Measurements from ENCODE around the gene CHRD. TPM values are rescaled to one million over a fixed set of nuclear protein-coding genes. Genes with fewer than 3 reads are reported as not detected.
"Not testable (repeated sequence)": the region's sequence is repeated elsewhere in the genome, so short reads cannot be mapped to it uniquely, and the experiment has no call there.

Gene CHRD
- polyA plus RNA-seq (2013, experiment 1 of 2; ENCODE audit: insufficient read length), result 0.59 TPM
- 0.69 TPM for polyA plus RNA-seq (2013, experiment 2 of 2; ENCODE audit: insufficient read length)

- no peak for DNase-seq
Observed at GRCh38 chr3:184379358-184380184, at the start of gene CHRD. Gene CHRD, plus strand, starts transcription at chr3:184380054. Its CDS starts 265 bp downstream, at chr3:184380319.

DNA sequence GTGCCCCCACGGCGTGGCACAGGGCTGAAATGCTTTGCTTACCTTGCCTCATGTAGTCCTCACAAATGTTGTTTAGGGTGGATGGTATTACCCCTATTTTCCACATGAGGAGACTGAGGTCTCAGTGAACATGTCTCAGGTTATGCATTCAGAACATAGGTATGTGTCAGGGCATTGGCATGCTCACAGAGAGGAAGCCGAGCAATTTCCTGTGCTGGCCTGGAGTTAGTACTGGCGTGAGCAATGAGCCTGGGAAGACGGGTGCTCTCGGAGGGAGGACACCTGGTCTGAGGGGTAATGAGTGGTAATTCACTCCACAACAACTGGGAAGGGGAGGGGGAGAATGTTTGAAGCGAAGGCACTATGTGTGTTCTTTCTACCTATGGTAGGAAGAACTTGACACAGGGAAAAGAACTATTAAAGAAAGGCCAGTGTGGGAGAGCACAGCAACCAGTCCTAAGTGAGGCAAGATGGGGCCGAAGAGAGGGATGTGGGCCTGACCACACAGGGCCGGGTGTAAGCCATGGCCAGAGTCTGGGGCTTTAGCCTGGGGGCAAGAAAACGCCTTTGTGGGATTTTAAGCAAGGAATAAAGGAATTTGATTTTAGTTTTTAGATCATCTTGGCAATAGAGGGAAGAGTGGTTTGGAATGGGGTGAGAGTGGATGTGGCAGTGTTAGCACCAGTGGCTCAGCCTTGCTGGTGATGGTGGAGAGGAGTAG is 47.3 kb upstream of the CHRD start:
- DNase-seq, result peak; percentile 90

- no peak for DNase-seq
Observed at GRCh38 chr3:184333190-184333589, 46.7 kb upstream of the CHRD start.

- DNase-seq, result no peak
Observed at GRCh38 chr3:184333700-184334099, 46.2 kb upstream of the CHRD start.

GRCh38 chr3:184334470-184335158 is 45.2 kb upstream of the CHRD start:
- peak; percentile 76 for DNase-seq

DNA sequence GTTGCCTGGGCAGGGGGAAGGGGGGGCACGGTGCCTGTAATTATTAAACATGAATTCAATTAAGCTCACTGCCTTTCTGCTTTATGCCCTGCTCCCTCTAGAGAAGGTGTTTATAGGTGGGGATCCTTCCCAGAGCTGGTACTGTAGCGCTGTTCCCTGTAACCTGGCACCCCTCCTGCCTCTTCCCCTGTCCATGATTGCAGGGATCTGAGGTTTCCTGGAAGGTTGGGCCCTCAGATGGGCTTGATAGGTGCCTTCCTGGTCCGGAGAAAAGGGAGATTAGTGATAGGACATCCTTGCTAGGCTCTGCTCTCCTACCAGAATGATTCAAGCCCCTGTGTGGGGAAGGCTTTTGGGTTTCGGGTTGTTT is 44.6 kb upstream of the CHRD start:
- DNase-seq, result no peak

DNA sequence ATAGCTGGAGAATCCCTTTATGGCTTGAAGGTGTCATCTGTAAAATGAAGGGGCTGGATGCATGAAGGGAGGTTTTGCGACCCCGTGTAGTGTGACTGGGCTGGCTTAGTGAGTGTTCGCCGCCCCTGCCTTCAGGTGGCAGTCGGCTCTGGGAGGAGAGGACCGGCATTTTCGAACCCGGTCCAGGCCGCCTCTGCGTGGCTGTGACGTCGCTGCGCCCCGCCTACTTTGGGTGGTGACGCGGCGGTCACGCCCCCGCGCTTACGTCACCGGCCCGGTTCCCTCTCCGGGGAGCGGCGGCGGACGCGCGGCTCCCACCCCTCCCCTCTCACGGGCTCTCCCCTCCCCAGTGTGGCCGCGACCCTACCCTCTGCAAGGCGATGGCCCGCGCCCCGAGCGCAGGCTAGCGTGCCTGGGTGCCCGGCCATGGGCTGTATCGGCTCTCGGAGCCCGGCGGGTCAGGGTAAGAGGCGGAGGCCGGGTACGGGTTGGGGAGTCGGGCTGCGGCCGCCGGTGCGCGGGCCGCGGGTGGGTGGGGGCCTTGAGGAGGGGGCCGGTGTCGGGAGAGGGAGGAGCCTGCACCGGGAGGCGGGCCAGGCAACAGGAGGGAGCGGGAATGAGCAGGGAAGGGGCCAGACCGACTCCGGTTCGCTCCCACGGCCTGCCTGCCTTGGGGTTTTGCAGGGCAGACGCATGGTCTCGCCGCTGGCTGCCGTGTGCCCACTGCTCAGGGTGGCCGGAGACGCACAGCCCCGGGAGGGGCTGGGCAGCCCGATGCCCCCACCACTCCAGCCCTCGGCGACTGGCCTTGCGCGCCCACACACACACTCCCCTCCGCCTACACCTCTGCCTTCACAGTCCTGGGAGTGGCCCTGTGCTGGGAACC is 44.0 kb upstream of the CHRD start:
- peak; percentile 67 for DNase-seq

GRCh38 chr3:184336547-184337398 is 43.1 kb upstream of the CHRD start:
- peak; percentile 53 for DNase-seq

GRCh38 chr3:184337399-184337714 is 42.5 kb upstream of the CHRD start, which contains the start of gene FAM131A:
Gene FAM131A, plus strand, starts transcription at chr3:184337600. Its CDS starts 31 bp downstream, at chr3:184337631.
- no peak for DNase-seq

- no peak for DNase-seq
Observed at GRCh38 chr3:184337981-184338380, 41.9 kb upstream of the CHRD start.

DNA sequence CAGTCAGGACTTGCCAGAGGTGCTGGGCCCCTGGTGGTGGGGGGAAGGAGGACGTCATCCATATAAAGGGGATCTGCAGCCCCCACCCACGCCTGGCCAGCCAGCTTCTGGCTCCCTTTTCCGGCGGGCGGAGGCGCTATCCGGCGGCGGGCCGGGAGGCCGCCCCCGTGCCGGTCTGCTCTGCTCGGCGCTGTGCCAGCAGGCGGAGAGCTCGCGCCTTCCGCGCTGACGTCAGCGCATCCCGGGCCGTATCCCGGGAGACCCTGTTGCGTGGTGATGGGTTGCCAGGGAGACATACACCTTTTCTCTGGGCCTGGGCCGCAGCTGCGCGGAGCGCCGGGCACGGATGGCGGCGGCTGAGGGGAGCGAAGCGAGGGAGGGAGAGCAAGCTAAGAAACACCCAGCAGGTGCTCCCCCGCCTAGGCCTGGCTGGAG is 41.3 kb upstream of the CHRD start:
- peak; percentile 41 for DNase-seq

GRCh38 chr3:184339001-184339400 is 40.9 kb upstream of the CHRD start:
- DNase-seq, result no peak

DNA sequence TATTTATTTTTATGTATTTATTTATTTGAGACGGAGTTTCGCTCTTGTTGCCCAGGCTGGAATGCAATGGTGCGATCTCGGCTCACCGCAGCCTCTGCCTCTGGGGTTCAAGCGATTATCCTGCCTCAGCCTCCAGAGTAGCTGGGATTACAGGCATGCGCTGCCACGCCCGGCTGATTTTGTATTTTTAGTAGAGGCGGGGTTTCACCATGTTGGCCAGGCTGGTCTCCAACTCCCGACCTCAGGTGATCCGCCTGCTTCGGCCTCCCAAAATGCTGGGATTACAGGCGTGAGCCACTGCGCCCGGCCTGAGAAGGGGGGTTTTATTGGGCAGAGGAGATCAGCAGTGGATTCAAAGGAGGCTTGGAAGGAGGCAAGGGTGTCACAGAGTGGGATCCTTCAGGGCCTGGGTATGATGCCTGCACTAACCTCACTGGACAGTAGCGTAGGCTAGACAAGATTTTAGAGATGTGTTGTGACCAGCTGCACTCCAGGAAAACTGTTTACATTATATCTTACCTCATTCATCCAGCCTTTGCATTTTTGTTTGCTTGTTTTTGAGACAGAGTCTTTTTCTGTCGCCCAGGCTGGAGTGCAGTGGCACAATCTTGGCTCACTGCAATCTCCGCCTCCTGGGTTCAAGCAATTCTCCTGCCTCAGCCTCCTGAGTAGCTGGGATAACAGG is 40.3 kb upstream of the CHRD start:
- not testable (repeated sequence) for DNase-seq

DNA sequence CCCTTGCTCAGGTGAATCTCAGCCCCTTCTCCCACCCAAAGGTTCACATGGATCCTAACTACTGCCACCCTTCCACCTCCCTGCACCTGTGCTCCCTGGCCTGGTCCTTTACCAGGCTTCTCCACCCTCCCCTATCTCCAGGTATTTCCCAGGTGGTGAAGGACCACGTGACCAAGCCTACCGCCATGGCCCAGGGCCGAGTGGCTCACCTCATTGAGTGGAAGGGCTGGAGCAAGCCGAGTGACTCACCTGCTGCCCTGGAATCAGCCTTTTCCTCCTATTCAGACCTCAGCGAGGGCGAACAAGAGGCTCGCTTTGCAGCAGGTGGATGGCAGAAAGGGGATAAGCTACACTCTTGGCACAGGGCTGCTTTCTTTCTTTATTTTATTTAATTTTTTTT is 37.9 kb upstream of the CHRD start:
- no peak for DNase-seq

- peak; percentile 35 for DNase-seq
Observed at GRCh38 chr3:184343200-184343876, 36.5 kb upstream of the CHRD start.

DNA sequence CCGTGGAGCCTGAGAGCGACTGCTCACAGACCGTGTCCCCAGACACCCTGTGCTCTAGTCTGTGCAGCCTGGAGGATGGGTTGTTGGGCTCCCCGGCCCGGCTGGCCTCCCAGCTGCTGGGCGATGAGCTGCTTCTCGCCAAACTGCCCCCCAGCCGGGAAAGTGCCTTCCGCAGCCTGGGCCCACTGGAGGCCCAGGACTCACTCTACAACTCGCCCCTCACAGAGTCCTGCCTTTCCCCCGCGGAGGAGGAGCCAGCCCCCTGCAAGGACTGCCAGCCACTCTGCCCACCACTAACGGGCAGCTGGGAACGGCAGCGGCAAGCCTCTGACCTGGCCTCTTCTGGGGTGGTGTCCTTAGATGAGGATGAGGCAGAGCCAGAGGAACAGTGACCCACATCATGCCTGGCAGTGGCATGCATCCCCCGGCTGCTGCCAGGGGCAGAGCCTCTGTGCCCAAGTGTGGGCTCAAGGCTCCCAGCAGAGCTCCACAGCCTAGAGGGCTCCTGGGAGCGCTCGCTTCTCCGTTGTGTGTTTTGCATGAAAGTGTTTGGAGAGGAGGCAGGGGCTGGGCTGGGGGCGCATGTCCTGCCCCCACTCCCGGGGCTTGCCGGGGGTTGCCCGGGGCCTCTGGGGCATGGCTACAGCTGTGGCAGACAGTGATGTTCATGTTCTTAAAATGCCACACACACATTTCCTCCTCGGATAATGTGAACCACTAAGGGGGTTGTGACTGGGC is 35.1 kb upstream of the CHRD start:
- no peak for DNase-seq

- peak; percentile 78 for DNase-seq
Observed at GRCh38 chr3:184345317-184346144, 34.3 kb upstream of the CHRD start.

Measured in fibroblast of skin of back (primary cell).